Activated CD4-positive, alpha-beta T cell treated with anti-CD3 and anti-CD28 coated beads, Interleukin-10, Interleukin-2, amounts not matched to agents 100 ng/mL and 50 ng/mL, durations not matched to agents 16 hours and 8 hours (primary cell): Measurements from ENCODE around the gene PAPSS2.
A peak's percentile ranks its signal among the peaks of the same experiment; 100 is the strongest.
"Not testable (repeated sequence)": the region's sequence is repeated elsewhere in the genome, so short reads cannot be mapped to it uniquely, and the experiment has no call there.

Experiments used
- DNase-seq: peaks from one replicate; pipeline ENCODE4 v3.0.0-alpha.2; 2020

PAPSS2 gene

GRCh38 chr10:87659571-87660483, at the start of gene PAPSS2:
PAPSS2 (plus strand) TSS chr10:87659878; CDS start chr10:87659982, 104 bp downstream.
- peak; percentile 27 for DNase-seq

- not testable (repeated sequence) for DNase-seq
These were observed 48.3 kb upstream of the PAPSS2 start for GRCh38 chr10:87611341-87611740.

- DNase-seq, result no peak
These were observed 47.6 kb upstream of the PAPSS2 start for GRCh38 chr10:87612115-87612514.

GRCh38 chr10:87613751-87614150, 45.9 kb upstream of the PAPSS2 start:
- no peak for DNase-seq

GRCh38 chr10:87615856-87616255, 43.8 kb upstream of the PAPSS2 start:
- DNase-seq, result no peak

- DNase-seq, result no peak
These were observed 42.2 kb upstream of the PAPSS2 start for GRCh38 chr10:87617503-87617902.

- no peak for DNase-seq
These were observed 40.9 kb upstream of the PAPSS2 start for GRCh38 chr10:87618566-87619423.

- no peak for DNase-seq
These were observed 40.0 kb upstream of the PAPSS2 start for GRCh38 chr10:87619705-87620104.

GRCh38 chr10:87621440-87621839, 38.2 kb upstream of the PAPSS2 start:
- not testable (repeated sequence) for DNase-seq

GRCh38 chr10:87622314-87623004, 37.2 kb upstream of the PAPSS2 start:
- peak; percentile 16 for DNase-seq

- DNase-seq, result no peak
These were observed 36.5 kb upstream of the PAPSS2 start for GRCh38 chr10:87623191-87623590.

GRCh38 chr10:87625661-87626060, 34.0 kb upstream of the PAPSS2 start:
- DNase-seq, result no peak

GRCh38 chr10:87626422-87626892, 33.2 kb upstream of the PAPSS2 start:
- DNase-seq, result no peak

GRCh38 chr10:87630171-87630570, 29.5 kb upstream of the PAPSS2 start:
- no peak for DNase-seq

- no peak for DNase-seq
These were observed 27.2 kb upstream of the PAPSS2 start for GRCh38 chr10:87632454-87632853.

GRCh38 chr10:87634311-87634710, 25.4 kb upstream of the PAPSS2 start:
- no peak for DNase-seq

GRCh38 chr10:87635498-87636312, 24.0 kb upstream of the PAPSS2 start:
- peak; percentile 86 for DNase-seq

- no peak for DNase-seq
These were observed 23.3 kb upstream of the PAPSS2 start for GRCh38 chr10:87636313-87636915.

- no peak for DNase-seq
These were observed 20.2 kb upstream of the PAPSS2 start for GRCh38 chr10:87639493-87639892.

- no peak for DNase-seq
These were observed 19.6 kb upstream of the PAPSS2 start for GRCh38 chr10:87640043-87640442.

GRCh38 chr10:87642486-87642885, 17.2 kb upstream of the PAPSS2 start:
- no peak for DNase-seq

- no peak for DNase-seq
These were observed 16.7 kb upstream of the PAPSS2 start for GRCh38 chr10:87642988-87643387.
